HepG2 (cell line): ENCODE results near the gene NEURL2. TPM values are rescaled to one million over a fixed set of nuclear protein-coding genes. Genes with fewer than 3 reads are reported as not detected.
A peak's percentile ranks its signal among the peaks of the same experiment; 100 is the strongest.

Experiments used
- ADNP ChIP-seq: sonication (generic); formaldehyde crosslinking; IDR thresholded peaks from 2 replicates; pipeline ENCODE4 v1.4.0; 2020; ENCODE audit warnings: missing genetic modification reagents
- AKAP8 ChIP-seq: sonication (generic); formaldehyde crosslinking; IDR thresholded peaks from 2 replicates; pipeline ENCODE4 v1.5.1; 2020; ENCODE audit warnings: mild to moderate bottlenecking, missing genetic modification reagents
- ARID5B ChIP-seq: IDR thresholded peaks from 2 replicates; pipeline ENCODE4 v1.4.0; 2020; ENCODE audit warnings: mild to moderate bottlenecking, missing genetic modification reagents
- FOXJ3 ChIP-seq: sonication (generic); formaldehyde crosslinking; IDR thresholded peaks from 2 replicates; pipeline ENCODE4 v1.4.0; 2020; ENCODE audit warnings: missing genetic modification reagents, mild to moderate bottlenecking, borderline replicate concordance
- GABPA ChIP-seq, 2 experiments: IDR thresholded peaks; 2 replicates each; pipeline ENCODE4 v1.6.1; 2011 to 2016; ENCODE audit warnings: low read depth in 2 of 2, low read length in 1 of 2, missing biosample characterization in 1 of 2, missing genetic modification characterization in 1 of 2
- HOMEZ ChIP-seq: IDR thresholded peaks from 2 replicates; pipeline ENCODE4 v1.6.1; 2016; ENCODE audit warnings: low read depth
- HOXA3 ChIP-seq: sonication (generic); formaldehyde crosslinking; IDR thresholded peaks from 2 replicates; pipeline ENCODE4 v1.5.0; 2020; ENCODE audit warnings: missing genetic modification reagents
- KAT8 ChIP-seq: IDR thresholded peaks from 2 replicates; pipeline ENCODE4 v1.6.1; 2016; ENCODE audit warnings: missing genetic modification reagents, missing compliant biosample characterization
- KDM2A ChIP-seq: sonication (generic); formaldehyde crosslinking; IDR thresholded peaks from 2 replicates; pipeline ENCODE4 v1.4.0; 2020; ENCODE audit warnings: low read depth, missing genetic modification reagents, borderline replicate concordance
- MAZ ChIP-seq, 2 experiments: sonication (generic) in 1 of 2; formaldehyde crosslinking in 1 of 2; IDR thresholded peaks; 2 replicates each; pipeline versions ENCODE4 v1.5.0 to v1.6.1; 2012 to 2020; ENCODE audit warnings: low read depth in 2 of 2, mild to moderate bottlenecking in 2 of 2, borderline replicate concordance in 1 of 2, improper control_type of control experiment in 1 of 2, low read length in 1 of 2, missing genetic modification reagents in 1 of 2, moderate library complexity in 1 of 2
- MXI1 ChIP-seq: IDR thresholded peaks from 3 replicates; pipeline ENCODE4 v1.6.1; 2012; ENCODE audit warnings: low read depth, low read length, inconsistent platforms, borderline replicate concordance
- NFRKB ChIP-seq: fragments of 450-650 bp; IDR thresholded peaks from 2 replicates; pipeline ENCODE4 v1.6.1; 2017
- RERE ChIP-seq: IDR thresholded peaks from 2 replicates; pipeline ENCODE4 v1.6.1; 2016; ENCODE audit warnings: low read depth, missing genetic modification reagents, missing compliant biosample characterization
- ZBTB3 ChIP-seq: sonication (generic); formaldehyde crosslinking; IDR thresholded peaks from 2 replicates; pipeline ENCODE4 v1.4.0; 2020; ENCODE audit warnings: low read depth, mild to moderate bottlenecking, moderate library complexity, missing genetic modification reagents, borderline replicate concordance
- ZNF292 ChIP-seq: sonication (generic); formaldehyde crosslinking; IDR thresholded peaks from 2 replicates; pipeline ENCODE4 v1.8.1; 2022; ENCODE audit warnings: mild to moderate bottlenecking, low read depth, missing genetic modification reagents, borderline replicate concordance
- ZNF468 ChIP-seq: sonication (generic); formaldehyde crosslinking; IDR thresholded peaks from 2 replicates; pipeline ENCODE4 v1.8.0; 2022; ENCODE audit warnings: mild to moderate bottlenecking, moderate library complexity, missing genetic modification reagents
- ZNF501 ChIP-seq: sonication (generic); formaldehyde crosslinking; IDR thresholded peaks from 2 replicates; pipeline ENCODE4 v1.5.1; 2020; ENCODE audit warnings: mild to moderate bottlenecking, moderate library complexity, missing genetic modification reagents
- polyA plus RNA-seq, 8 experiments: library from polyadenylated mRNA; depleted of rRNA in 3 of 8; stranded (reverse) in 7 of 8; unstranded in 1 of 8; fragments of >200 nt; fragmentation: Illumina TruSeq in 4 of 8; extraction: Trizol in 4 of 8; gene quantifications; 2 replicates each; pipeline versions ENCODE4 v1.2.1 to v1.2.3, GENCODE V29; 2011 to 2016; ENCODE audit warnings: low read depth in 4 of 8, missing spikeins in 1 of 8, mixed read lengths in 1 of 8; ENCODE audit not compliant: insufficient read depth in 1 of 8
- total RNA-seq, 5 experiments: library from RNA; depleted of rRNA; stranded (reverse); fragments of >200 nt; fragmentation: Illumina TruSeq; extraction: Trizol; gene quantifications; 2 replicates each; pipeline ENCODE4 v1.2.3, GENCODE V29; 2016; ENCODE audit warnings: low read depth in 1 of 5

NEURL2 gene
- total and polyA plus RNA-seq, 2 of the 13 experiments (the other 11 are each of a cell fraction or from before 2014, with no cell fraction given) = 7.2 to 9.7 TPM

- no peak for TF ChIP-seq NFRKB
- no peak for TF ChIP-seq MXI1
- TF ChIP-seq ZNF292 (CRISPR knock-in tag) = peak; percentile 40; the same call in 1 of the 2 replicates
- peak; percentile 74 for TF ChIP-seq ARID5B
- TF ChIP-seq ZBTB3 (CRISPR knock-in tag) = no peak
- TF ChIP-seq FOXJ3 (CRISPR knock-in tag) = peak; percentile 15; the same call in 1 of the 2 replicates
- TF ChIP-seq MAZ (IDR thresholded peaks at IDR 0.05; ENCODE audit: borderline replicate concordance, low read depth, low read length) = no peak
- TF ChIP-seq MAZ (CRISPR knock-in tag; IDR thresholded peaks at IDR 0.05; ENCODE audit: low read depth) = 0 out of 2 replicates have a peak, but pooled peaks have one; percentile 39
- no peak for TF ChIP-seq RERE
- no peak for TF ChIP-seq GABPA (IDR thresholded peaks at IDR 0.05; ENCODE audit: low read depth, low read length)
- TF ChIP-seq GABPA (CRISPR knock-in tag; IDR thresholded peaks at IDR 0.05; ENCODE audit: low read depth) = peak; percentile 48; the same call in 1 of the 2 replicates
- TF ChIP-seq AKAP8 = 0 out of 2 replicates have a peak, but pooled peaks have one; percentile 68
- TF ChIP-seq ZNF501 = 0 out of 2 replicates have a peak, but pooled peaks have one; percentile 34
- TF ChIP-seq ZNF468 (CRISPR knock-in tag) = no peak
- TF ChIP-seq HOMEZ (CRISPR knock-in tag) = 0 out of 2 replicates have a peak, but pooled peaks have one; percentile 19
- TF ChIP-seq HOXA3 (CRISPR knock-in tag) = peak; percentile 36; the same call in 1 of the 2 replicates
- no peak for TF ChIP-seq KDM2A (CRISPR knock-in tag)
- TF ChIP-seq ADNP (CRISPR knock-in tag) = no peak
- TF ChIP-seq KAT8 (CRISPR knock-in tag) = peak; percentile 44; the same call in 1 of the 2 replicates
These were observed 29.6 kb downstream of the NEURL2 start (continued) for GRCh38 chr20:45861221-45862075.
